Thymus (tissue), 11 donors: ENCODE results near the gene CNPY2. TPM values are rescaled to one million over a fixed set of nuclear protein-coding genes. Genes with fewer than 3 reads are reported as not detected.
"Not testable (repeated sequence)": the region's sequence is repeated elsewhere in the genome, so short reads cannot be mapped to it uniquely, and the experiment has no call there.

Source experiments
- DNase-seq, 9 donors: peaks; one replicate each; pipeline ENCODE4 v3.0.0-alpha.2; 2013; ENCODE audit warnings: low spot score in 9 of 9, low read depth in 6 of 9, missing footprints in 1 of 9
- H3K27ac ChIP-seq, 2 donors: one replicate each; pipeline ENCODE4 v1.5.1; 2013; ENCODE audit warnings: control low read depth in 1 of 2, low read depth in 1 of 2, low read length in 1 of 2, mild to moderate bottlenecking in 1 of 2, moderate library complexity in 1 of 2
- H3K27me3 ChIP-seq, 2 donors: one replicate each; pipeline ENCODE4 v1.5.1; 2013; ENCODE audit warnings: low read length in 1 of 2; ENCODE audit not compliant: control insufficient read depth in 2 of 2, insufficient read depth in 1 of 2
- H3K36me3 ChIP-seq, 2 donors: one replicate each; pipeline ENCODE4 v1.5.1; 2013; ENCODE audit warnings: low read length in 1 of 2, mild to moderate bottlenecking in 1 of 2, moderate library complexity in 1 of 2; ENCODE audit not compliant: control insufficient read depth in 2 of 2, insufficient read depth in 2 of 2
- H3K4me1 ChIP-seq, 2 donors: one replicate each; pipeline ENCODE4 v1.5.1; 2013; ENCODE audit warnings: low read length in 2 of 2; ENCODE audit not compliant: control insufficient read depth in 2 of 2, insufficient read depth in 2 of 2
- H3K4me3 ChIP-seq, 2 donors: one replicate each; pipeline ENCODE4 v1.5.1; 2013; ENCODE audit warnings: low read length in 2 of 2, control low read depth in 1 of 2, mild to moderate bottlenecking in 1 of 2
- H3K9me3 ChIP-seq, 2 donors: one replicate each; pipeline ENCODE4 v1.5.1; 2013; ENCODE audit warnings: low read length in 1 of 2, mild to moderate bottlenecking in 1 of 2; ENCODE audit not compliant: control insufficient read depth in 2 of 2, insufficient read depth in 1 of 2
- WGBS: extraction: QIAGEN DNeasy Blood & Tissue Kit; methylation state at CpG from one replicate; pipeline ENCODE4 v1.1.7; 2013; 5-methylcytosine and 5-hydroxymethylcytosine counted together
- polyA plus RNA-seq: library from polyadenylated mRNA; stranded (reverse); fragments of 200-250 nt; gene quantifications from one replicate; pipeline ENCODE4 v1.2.3, GENCODE V29; 2013
- total RNA-seq: library from RNA; stranded (reverse); fragments of 120-200 nt; gene quantifications from one replicate; pipeline ENCODE4 v1.2.4, GENCODE V29; 2013
- donor health status: healthy.

CNPY2 gene
- total and polyA plus RNA-seq, 2 donors, result 83.1 to 92.4 TPM

DNA sequence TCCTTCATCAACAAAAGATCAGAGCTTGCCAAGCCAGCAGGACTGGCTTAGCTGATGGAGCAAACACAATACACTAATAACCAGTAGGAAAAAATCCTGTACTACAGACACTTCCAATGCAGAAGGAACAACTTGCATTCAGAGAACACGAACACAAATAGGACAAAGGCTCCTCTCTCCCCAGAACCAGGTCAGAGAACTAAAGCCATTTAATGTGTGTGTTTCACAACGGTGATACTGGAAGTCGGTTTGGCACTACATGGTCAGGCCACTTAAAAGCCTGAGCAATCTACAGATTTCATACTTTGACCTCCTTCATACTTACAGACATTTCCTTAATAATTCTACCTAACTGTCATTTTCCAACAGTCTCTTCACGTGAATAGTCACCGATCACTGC is 22.0 kb downstream of the CNPY2 start:
- no peaks in the 10 kb centered on the region for H3K9me3 ChIP-seq
- WGBS, result 96% methylated on average over 5 of the region's 5 CpGs
- peaks cover 6 to 16% of the 10 kb centered on the region in 2 donors for H3K4me1 ChIP-seq

DNA sequence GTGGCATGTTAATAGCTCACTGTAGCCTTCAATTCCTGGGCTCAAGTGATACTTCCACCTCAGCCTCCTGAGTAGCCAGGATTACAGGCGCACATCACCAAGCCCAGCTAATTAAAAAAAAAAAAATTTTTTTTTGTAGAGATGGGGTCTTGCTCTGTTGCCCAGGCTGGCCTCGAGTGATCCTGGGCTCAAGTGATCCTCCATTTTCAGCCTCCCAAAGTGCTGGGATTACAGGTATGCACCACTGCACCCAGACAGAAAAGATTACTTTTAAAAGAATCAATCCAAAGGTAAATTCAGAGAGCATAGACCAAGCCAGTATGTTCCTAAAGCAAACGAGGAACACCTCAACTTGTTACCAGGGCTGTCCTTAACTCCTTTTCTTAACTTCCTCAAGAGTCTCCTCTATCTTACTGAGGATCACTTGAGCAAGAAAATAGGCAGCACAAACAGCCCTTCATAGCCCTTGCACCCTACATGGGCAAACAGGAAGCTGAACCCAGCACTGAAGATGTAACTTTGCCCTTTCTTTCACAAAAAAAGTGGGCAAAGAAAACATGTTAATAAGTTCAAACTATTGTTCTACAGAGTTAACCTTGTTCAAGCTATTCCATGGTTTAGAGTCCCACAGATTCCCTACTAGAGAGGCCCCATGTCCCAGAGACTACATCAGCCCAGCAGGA is 26.9 kb downstream of the CNPY2 start:
- Histone ChIP-seq H3K27me3 (no peaks in the 10 kb centered on the region), H3K4me3 (no peak overlapping the region), H3K9me3 (no peaks in the 10 kb centered on the region), H3K4me1 (peaks cover 0 to 4% of the 10 kb centered on the region in 2 donors), H3K27ac (no peak overlapping the region), H3K36me3 (peaks cover 28 to 55% of the 10 kb centered on the region in 2 donors)
- 89% methylated on average over 3 of the region's 3 CpGs for WGBS
- DNase-seq, result no peak

More for the DNA sequence above, 22.0 kb downstream of the CNPY2 start:
- DNase-seq, result no peak
- H3K4me3 ChIP-seq, result no peak overlapping the region
- peaks cover 11 to 48% of the 10 kb centered on the region in 2 donors for H3K36me3 ChIP-seq
- H3K27me3 ChIP-seq, result no peaks in the 10 kb centered on the region
- H3K27ac ChIP-seq, result no peak overlapping the region

DNA sequence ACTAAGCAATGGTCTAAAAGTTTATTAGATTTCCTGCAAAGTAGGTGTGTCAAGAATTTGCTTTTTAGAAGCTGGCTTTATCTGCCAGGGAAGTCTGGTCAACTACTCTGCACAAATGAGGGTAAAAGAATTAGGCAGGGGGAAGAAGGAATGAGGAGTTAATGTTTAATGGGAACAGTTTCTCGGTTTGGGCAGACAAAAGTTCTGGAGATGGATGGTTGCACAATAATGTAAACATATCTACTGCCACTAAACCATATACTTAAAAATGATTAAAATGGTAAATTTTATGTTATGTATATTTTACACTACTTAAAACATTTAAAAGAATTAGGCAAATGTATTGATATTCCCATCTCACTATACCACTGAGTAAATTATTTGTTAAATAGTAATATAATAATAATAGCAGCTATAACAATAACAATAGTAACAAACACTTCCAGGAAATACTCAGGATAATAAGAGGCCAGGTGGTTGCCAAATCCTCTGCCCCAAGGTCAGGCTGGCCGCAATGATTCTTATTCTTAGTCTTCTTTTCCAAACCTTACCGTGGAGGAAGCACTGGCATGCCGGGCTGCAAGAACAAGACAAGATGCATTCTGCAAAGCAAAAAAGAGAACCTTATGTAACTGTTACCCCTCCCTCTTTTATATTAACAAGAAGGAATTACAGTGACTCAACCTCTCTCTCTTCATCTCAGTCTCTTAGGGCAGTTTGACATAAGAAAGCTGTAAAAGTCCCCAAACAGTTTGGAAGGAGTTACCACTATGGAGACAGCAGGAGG is 29.6 kb downstream of the CNPY2 start:
- H3K9me3 ChIP-seq, result no peaks in the 10 kb centered on the region
- H3K4me1 ChIP-seq, result no peaks in the 10 kb centered on the region
- WGBS, result 95% methylated on average over 4 of the region's 4 CpGs

DNA sequence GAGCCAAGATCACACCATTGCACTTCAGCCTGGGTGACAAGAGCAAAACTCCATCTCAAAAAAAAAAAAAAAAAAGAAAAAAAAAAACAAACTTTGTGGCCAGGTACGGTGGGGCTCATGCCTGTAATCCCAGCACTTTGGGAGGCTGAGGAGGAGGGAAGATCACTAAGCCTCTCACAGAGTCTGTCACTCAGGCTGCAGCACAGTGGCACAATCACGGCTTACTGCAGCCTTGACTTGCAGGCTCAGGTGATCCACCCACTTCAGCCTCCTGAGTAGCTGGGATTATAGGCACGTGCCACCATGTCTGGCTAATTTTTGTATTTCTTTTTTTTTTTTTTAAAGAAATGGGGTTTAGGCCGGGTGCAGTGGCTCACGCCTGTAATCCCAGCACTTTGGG is 31.5 kb downstream of the CNPY2 start:
- DNase-seq, H3K27ac ChIP-seq, H3K4me3 ChIP-seq, H3K4me1 ChIP-seq, H3K9me3 ChIP-seq, H3K27me3 ChIP-seq: not testable (repeated sequence)
- WGBS, result 98% methylated on average over 5 of the region's 5 CpGs
- H3K36me3 ChIP-seq, result peaks cover 59 to 73% of the 10 kb centered on the region in 2 donors

More for the DNA sequence above, 29.6 kb downstream of the CNPY2 start:
- H3K27ac ChIP-seq, result no peak overlapping the region
- H3K36me3 ChIP-seq, result peaks cover 51 to 72% of the 10 kb centered on the region in 2 donors
- H3K27me3 ChIP-seq, result no peaks in the 10 kb centered on the region
- DNase-seq, result no peak
- H3K4me3 ChIP-seq, result no peak overlapping the region

DNA sequence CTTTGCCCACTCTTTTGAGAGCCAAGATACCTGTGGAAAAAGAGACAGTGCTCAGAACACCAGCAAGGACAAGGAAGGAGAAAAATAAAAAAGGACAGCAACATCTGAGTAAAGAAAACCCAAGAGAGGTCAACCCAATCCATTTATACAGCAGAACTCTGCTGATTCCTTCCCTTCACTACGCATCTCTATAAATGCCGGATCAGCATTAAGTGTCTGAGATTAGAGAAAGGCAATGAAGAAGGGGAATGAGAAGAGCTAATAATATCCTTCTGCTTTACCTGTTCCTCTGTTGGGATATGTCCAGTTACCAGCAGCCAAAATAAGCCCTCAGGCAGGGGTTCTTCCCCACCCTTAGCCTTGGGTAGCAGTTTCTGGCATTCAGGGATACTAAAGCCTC is 33.2 kb downstream of the CNPY2 start:
- H3K36me3 ChIP-seq, result peaks cover 76 to 77% of the 10 kb centered on the region in 2 donors
- H3K4me1 ChIP-seq, result no peaks in the 10 kb centered on the region
- no peaks in the 10 kb centered on the region for H3K27me3 ChIP-seq
- H3K9me3 ChIP-seq, result no peaks in the 10 kb centered on the region
- 96% methylated on average over 2 of the region's 2 CpGs for WGBS
- H3K4me3 ChIP-seq, result no peak overlapping the region
- no peak for DNase-seq
- H3K27ac ChIP-seq, result no peak overlapping the region

DNA sequence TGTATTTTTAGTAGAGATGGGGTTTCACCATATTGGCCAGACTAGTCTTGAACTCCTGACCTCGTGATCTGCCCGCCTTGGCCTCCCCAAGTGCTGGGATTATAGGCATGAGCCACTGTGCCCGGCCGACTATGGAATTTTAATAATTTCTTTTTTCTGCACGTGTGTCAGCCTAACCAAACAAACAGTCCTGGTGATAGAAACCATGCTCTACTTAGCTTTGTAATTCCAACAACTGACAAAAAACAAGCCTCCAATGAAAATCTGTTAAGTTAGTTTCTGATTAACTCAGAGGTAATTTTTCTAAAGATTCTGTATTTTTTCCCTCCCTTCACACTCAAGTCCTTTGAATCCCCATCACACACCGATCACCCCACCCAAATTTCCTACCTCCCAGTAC is 33.8 kb downstream of the CNPY2 start:
- 96% methylated on average over 6 of the region's 6 CpGs for WGBS
- Histone ChIP-seq H3K27ac (no peak overlapping the region), H3K36me3 (peaks cover 77 to 80% of the 10 kb centered on the region in 2 donors), H3K4me3 (no peak overlapping the region), H3K9me3 (no peaks in the 10 kb centered on the region), H3K4me1 (no peaks in the 10 kb centered on the region), H3K27me3 (no peaks in the 10 kb centered on the region)
- no peak for DNase-seq

DNA sequence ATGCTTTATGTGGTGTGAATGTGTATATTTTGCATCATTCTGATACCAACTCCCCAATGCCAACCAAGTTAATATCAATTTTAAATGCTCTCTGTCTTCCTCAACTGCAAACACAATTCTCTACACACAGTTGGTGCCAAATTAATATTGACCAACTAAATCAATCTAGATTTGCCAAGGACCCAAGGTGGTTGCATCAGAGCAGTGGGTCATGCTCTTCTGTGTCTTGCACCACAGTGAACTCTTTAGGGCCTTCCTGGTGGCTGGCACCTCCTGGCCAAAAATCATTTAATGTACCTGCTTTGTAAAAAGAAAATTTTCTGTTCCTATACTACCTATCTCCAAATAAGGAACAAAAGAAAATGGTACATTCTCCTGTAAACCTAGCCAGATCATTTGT is 34.9 kb downstream of the CNPY2 start:
- H3K4me1 ChIP-seq, result no peaks in the 10 kb centered on the region
- no peak for DNase-seq
- peaks cover 76 to 77% of the 10 kb centered on the region in 2 donors for H3K36me3 ChIP-seq

DNA sequence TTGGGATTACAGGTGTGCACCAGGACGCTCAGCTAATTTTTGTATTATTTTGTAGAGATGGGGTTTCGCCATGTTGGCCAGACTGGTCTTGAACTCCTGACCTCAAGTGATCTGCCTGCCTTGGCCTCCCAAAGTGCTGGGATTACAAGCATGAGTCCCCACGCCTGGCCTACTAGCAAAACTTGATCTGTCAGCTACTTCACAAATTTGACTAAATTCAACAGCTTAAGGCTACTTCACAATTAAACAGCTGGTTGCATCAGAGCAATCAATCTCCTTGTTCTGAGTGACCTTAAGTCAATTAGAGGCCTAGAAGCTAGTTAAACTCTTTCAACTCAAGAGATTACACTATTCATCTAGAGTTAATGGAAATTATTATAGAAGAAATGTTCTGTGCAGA is 36.9 kb downstream of the CNPY2 start:
- DNase-seq, result no peak
- Histone ChIP-seq H3K9me3 (no peaks in the 10 kb centered on the region), H3K4me3 (no peak overlapping the region), H3K36me3 (peaks cover 77 to 84% of the 10 kb centered on the region in 2 donors), H3K27ac (no peak overlapping the region), H3K4me1 (no peaks in the 10 kb centered on the region), H3K27me3 (no peaks in the 10 kb centered on the region)
- WGBS, result 97% methylated on average over 3 of the region's 3 CpGs

More for the DNA sequence above, 34.9 kb downstream of the CNPY2 start:
- Histone ChIP-seq H3K4me3 (no peak overlapping the region), H3K27ac (no peak overlapping the region), H3K27me3 (no peaks in the 10 kb centered on the region), H3K9me3 (no peaks in the 10 kb centered on the region)

DNA sequence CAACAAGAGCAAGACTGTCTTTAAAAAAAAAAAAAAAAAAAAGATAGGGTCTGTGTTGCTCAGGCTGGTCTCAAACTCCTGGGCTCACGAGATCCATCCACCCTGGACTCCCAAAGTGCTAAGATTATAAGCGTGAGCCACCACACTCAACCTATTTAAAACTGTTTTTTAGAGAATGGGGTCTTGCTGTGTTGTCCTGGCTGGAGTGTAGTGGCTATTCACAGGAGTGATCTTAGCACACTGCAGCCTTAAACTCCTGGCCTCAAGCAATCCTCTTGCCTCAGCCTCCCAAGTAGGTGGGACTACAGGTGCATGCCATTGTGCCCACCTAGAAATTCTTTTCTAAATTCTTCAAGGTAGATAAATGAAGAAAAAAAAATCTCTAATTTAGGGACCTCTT is 41.5 kb downstream of the CNPY2 start:
- H3K4me1 ChIP-seq, result no peaks in the 10 kb centered on the region
- no peaks in the 10 kb centered on the region for H3K9me3 ChIP-seq
- H3K27ac ChIP-seq, result no peak overlapping the region
- H3K27me3 ChIP-seq, result no peaks in the 10 kb centered on the region
- WGBS, result 97% methylated on average over 2 of the region's 2 CpGs
- peaks cover 66 to 84% of the 10 kb centered on the region in 2 donors for H3K36me3 ChIP-seq
- no peak overlapping the region for H3K4me3 ChIP-seq
- DNase-seq, result no peak
